Ishikawa (cell line): ENCODE measurements around the gene BMPR1A.

Experiments
- CEBPB ChIP-seq: IDR thresholded peaks from 2 replicates; pipeline ENCODE4 v1.6.1; 2012
- CREB1 ChIP-seq: IDR thresholded peaks from 2 replicates; pipeline ENCODE4 v1.6.1; 2012; ENCODE audit warnings: low read depth
- EGR1 ChIP-seq: IDR thresholded peaks from 2 replicates; pipeline ENCODE4 v1.6.1; 2012
- EP300 ChIP-seq: IDR thresholded peaks from 2 replicates; pipeline ENCODE4 v1.6.1; 2012; ENCODE audit warnings: borderline replicate concordance
- FOXM1 ChIP-seq: IDR thresholded peaks from 2 replicates; pipeline ENCODE4 v1.6.1; 2012; ENCODE audit warnings: low read depth, borderline replicate concordance
- NFIC ChIP-seq: IDR thresholded peaks from 2 replicates; pipeline ENCODE4 v1.6.1; 2012
- RAD21 ChIP-seq: IDR thresholded peaks from 2 replicates; pipeline ENCODE4 v1.6.1; 2012; ENCODE audit warnings: low read depth
- TAF1 ChIP-seq: IDR thresholded peaks from 2 replicates; pipeline ENCODE4 v1.6.1; 2012; ENCODE audit warnings: low read depth, mild to moderate bottlenecking
- TCF12 ChIP-seq: IDR thresholded peaks from 2 replicates; pipeline ENCODE4 v1.6.1; 2012; ENCODE audit warnings: low read depth
- TEAD4 ChIP-seq: IDR thresholded peaks from 2 replicates; pipeline ENCODE4 v1.6.1; 2012
- USF1 ChIP-seq: IDR thresholded peaks from 2 replicates; pipeline ENCODE4 v1.6.1; 2012
- YY1 ChIP-seq: IDR thresholded peaks from 2 replicates; pipeline ENCODE4 v1.6.1; 2012; ENCODE audit warnings: low read depth
- ZBTB7A ChIP-seq: IDR thresholded peaks from 2 replicates; pipeline ENCODE4 v1.6.1; 2012; ENCODE audit warnings: low read depth
- TF ChIP-seq, protein P1 (sequence below): IDR thresholded peaks from 2 replicates; pipeline ENCODE4 v1.6.1; 2012
- TF ChIP-seq, protein P2 (sequence below): IDR thresholded peaks from 2 replicates; pipeline ENCODE4 v1.6.1; 2012; ENCODE audit warnings: low read depth, mild to moderate bottlenecking

Gene BMPR1A

GRCh38 chr10:86820509-86820908 is 64.1 kb downstream of the BMPR1A start:
- TF ChIP-seq USF1 (no peak), TCF12 (no peak), EP300 (no peak), TAF1 (no peak)
- TF ChIP-seq, protein P1, sequence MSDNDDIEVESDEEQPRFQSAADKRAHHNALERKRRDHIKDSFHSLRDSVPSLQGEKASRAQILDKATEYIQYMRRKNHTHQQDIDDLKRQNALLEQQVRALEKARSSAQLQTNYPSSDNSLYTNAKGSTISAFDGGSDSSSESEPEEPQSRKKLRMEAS = no peak

DNA sequence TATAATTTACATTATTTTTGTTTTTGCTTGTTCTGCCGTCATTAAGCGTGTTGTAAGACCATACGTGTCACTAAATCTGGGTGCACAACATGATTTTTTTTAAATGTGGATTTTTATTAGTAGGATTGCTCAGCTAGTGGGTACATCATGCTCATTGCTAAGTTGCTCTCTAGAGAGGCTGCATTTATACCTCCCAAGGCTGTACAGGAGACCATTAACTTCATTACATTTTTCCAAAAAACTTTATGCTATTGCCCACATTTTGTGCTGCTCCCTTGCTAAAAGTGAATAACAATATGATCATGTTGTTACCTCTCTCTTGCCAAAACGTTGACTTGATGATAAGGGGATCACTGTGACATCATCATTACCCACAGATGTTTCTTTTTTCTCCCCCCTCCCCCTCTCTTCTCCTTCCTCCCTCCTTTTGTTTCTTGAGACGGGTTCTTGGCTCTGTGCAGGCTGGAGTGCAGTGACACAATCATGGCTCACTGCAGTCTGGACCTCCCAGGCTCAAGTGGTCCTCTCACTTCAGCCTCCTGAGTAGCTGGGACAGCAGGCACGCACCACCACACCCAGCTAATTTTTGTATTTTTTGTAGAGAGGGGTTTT is 65.1 kb downstream of the BMPR1A start:
- TF ChIP-seq RAD21 (no peak), YY1 (no peak), USF1 (no peak), CREB1 (no peak), TCF12 (no peak), FOXM1 (no peak)
- TF ChIP-seq, protein P2, sequence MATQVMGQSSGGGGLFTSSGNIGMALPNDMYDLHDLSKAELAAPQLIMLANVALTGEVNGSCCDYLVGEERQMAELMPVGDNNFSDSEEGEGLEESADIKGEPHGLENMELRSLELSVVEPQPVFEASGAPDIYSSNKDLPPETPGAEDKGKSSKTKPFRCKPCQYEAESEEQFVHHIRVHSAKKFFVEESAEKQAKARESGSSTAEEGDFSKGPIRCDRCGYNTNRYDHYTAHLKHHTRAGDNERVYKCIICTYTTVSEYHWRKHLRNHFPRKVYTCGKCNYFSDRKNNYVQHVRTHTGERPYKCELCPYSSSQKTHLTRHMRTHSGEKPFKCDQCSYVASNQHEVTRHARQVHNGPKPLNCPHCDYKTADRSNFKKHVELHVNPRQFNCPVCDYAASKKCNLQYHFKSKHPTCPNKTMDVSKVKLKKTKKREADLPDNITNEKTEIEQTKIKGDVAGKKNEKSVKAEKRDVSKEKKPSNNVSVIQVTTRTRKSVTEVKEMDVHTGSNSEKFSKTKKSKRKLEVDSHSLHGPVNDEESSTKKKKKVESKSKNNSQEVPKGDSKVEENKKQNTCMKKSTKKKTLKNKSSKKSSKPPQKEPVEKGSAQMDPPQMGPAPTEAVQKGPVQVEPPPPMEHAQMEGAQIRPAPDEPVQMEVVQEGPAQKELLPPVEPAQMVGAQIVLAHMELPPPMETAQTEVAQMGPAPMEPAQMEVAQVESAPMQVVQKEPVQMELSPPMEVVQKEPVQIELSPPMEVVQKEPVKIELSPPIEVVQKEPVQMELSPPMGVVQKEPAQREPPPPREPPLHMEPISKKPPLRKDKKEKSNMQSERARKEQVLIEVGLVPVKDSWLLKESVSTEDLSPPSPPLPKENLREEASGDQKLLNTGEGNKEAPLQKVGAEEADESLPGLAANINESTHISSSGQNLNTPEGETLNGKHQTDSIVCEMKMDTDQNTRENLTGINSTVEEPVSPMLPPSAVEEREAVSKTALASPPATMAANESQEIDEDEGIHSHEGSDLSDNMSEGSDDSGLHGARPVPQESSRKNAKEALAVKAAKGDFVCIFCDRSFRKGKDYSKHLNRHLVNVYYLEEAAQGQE = no peak
- TF ChIP-seq, protein P1 = no peak

GRCh38 chr10:86823565-86823964 is 67.1 kb downstream of the BMPR1A start:
- TF ChIP-seq CREB1 (no peak), RAD21 (no peak), TCF12 (no peak), TEAD4 (no peak), USF1 (no peak)
- TF ChIP-seq, protein P2 = no peak
- TF ChIP-seq, protein P1 = no peak

GRCh38 chr10:86824151-86824550 is 67.7 kb downstream of the BMPR1A start:
- TF ChIP-seq EGR1 = no peak
- no peak for TF ChIP-seq ZBTB7A
- TF ChIP-seq TCF12 = no peak
- TF ChIP-seq CEBPB = no peak
- no peak for TF ChIP-seq TEAD4
- no peak for TF ChIP-seq NFIC
- TF ChIP-seq, protein P1 = no peak
- TF ChIP-seq YY1 = no peak
- TF ChIP-seq USF1 = no peak
- TF ChIP-seq RAD21 = no peak
- no peak for TF ChIP-seq TAF1
- no peak for TF ChIP-seq EP300
- TF ChIP-seq FOXM1 = no peak
- TF ChIP-seq, protein P2 = no peak
